ENCODE measurements around the gene KCTD20. TPM values are rescaled to one million over a fixed set of nuclear protein-coding genes. Genes with fewer than 3 reads are reported as not detected.
"Not testable (repeated sequence)": the region's sequence is repeated elsewhere in the genome, so short reads cannot be mapped to it uniquely, and the experiment has no call there.

The KCTD20 gene
- total RNA-seq, 4 donors from 2014 or later: 31.0 to 130 (median 46.4) TPM

GRCh38 chr6:36443471-36444428, 950 bp downstream of the KCTD20 start:
- intact Hi-C loops (cut with DNase I; ENCODE audit: low total_unique reads): no loop called here
- TF ChIP-seq POLR2A (IDR thresholded peaks at IDR 0.05): no peak

GRCh38 chr6:36444470-36444869, 1.7 kb downstream of the KCTD20 start:
- Histone ChIP-seq H3K36me3 (no peaks in the 10 kb centered on the region), H3K27me3 (no peaks in the 10 kb centered on the region), H3K27ac (peak overlapping the region; percentile 99), H3K4me1 (peaks cover 8 to 12% of the 10 kb centered on the region in 2 donors), H3K9me3 (no peaks in the 10 kb centered on the region), H3K4me3 (peak overlapping the region; percentile 83 to 99)
- DNase-seq: no peak
- no peak for TF ChIP-seq CTCF (IDR thresholded peaks at IDR 0.05)
- no peak for TF ChIP-seq POLR2A (IDR thresholded peaks at IDR 0.05)
- intact Hi-C loops (cut with DNase I; ENCODE audit: low total_unique reads): no loop called here

More at GRCh38 chr6:36443471-36444428, 950 bp downstream of the KCTD20 start:
- no peak for DNase-seq
- H3K4me3 ChIP-seq: peak overlapping the region; percentile 83 to 99
- H3K27me3 ChIP-seq: no peaks in the 10 kb centered on the region
- H3K4me1 ChIP-seq: peaks cover 8 to 12% of the 10 kb centered on the region in 2 donors
- H3K27ac ChIP-seq: peak overlapping the region; percentile 99
- H3K36me3 ChIP-seq: no peaks in the 10 kb centered on the region
- H3K9me3 ChIP-seq: no peaks in the 10 kb centered on the region

- Histone ChIP-seq H3K4me3 (no peak overlapping the region), H3K27me3 (no peaks in the 10 kb centered on the region), H3K36me3 (no peaks in the 10 kb centered on the region), H3K27ac (peak overlapping the region; percentile 99), H3K9me3 (no peaks in the 10 kb centered on the region), H3K4me1 (peaks cover 8 to 12% of the 10 kb centered on the region in 2 donors)
- DNase-seq: no peak
- intact Hi-C loops (cut with DNase I; ENCODE audit: low total_unique reads): no loop called here
- no peak for TF ChIP-seq POLR2A (IDR thresholded peaks at IDR 0.05)
- no peak for TF ChIP-seq CTCF (IDR thresholded peaks at IDR 0.05)
Measured at GRCh38 chr6:36445621-36446020, 2.8 kb downstream of the KCTD20 start.

- intact Hi-C loops (cut with DNase I; ENCODE audit: low total_unique reads); H3K36me3 ChIP-seq; H3K9me3 ChIP-seq; H3K27ac ChIP-seq; H3K4me1 ChIP-seq; H3K4me3 ChIP-seq; DNase-seq; H3K27me3 ChIP-seq: not testable (repeated sequence)
Measured at GRCh38 chr6:36449173-36449572, 6.4 kb downstream of the KCTD20 start.

- H3K27ac ChIP-seq; H3K36me3 ChIP-seq; H3K4me3 ChIP-seq; H3K27me3 ChIP-seq; H3K4me1 ChIP-seq; intact Hi-C loops (cut with DNase I; ENCODE audit: low total_unique reads); DNase-seq; H3K9me3 ChIP-seq: not testable (repeated sequence)
Measured at GRCh38 chr6:36452897-36453296, 10.1 kb downstream of the KCTD20 start.

GRCh38 chr6:36455486-36456027, 12.8 kb downstream of the KCTD20 start:
- Histone ChIP-seq H3K4me3 (no peak overlapping the region), H3K4me1 (peaks cover 0 to 6% of the 10 kb centered on the region in 2 donors), H3K27me3 (no peaks in the 10 kb centered on the region), H3K9me3 (no peaks in the 10 kb centered on the region), H3K36me3 (no peaks in the 10 kb centered on the region), H3K27ac (no peak overlapping the region)
- TF ChIP-seq POLR2A (IDR thresholded peaks at IDR 0.05): no peak
- TF ChIP-seq CTCF (IDR thresholded peaks at IDR 0.05): no peak
- intact Hi-C loops (cut with DNase I; ENCODE audit: low total_unique reads): no loop called here
- DNase-seq: no peak
